Glomerular endothelial cell (primary cell): Measurements from ENCODE around the gene USP50. TPM values are rescaled to one million over a fixed set of nuclear protein-coding genes. Genes with fewer than 3 reads are reported as not detected.
"Not testable (repeated sequence)": the region's sequence is repeated elsewhere in the genome, so short reads cannot be mapped to it uniquely, and the experiment has no call there.

Experiments used
- DNase-seq: peaks from one replicate; pipeline ENCODE4 v3.0.0-alpha.2; 2011; ENCODE audit warnings: low read depth, low spot score; ENCODE audit errors: extremely low read depth
- total RNA-seq: library from RNA; depleted of rRNA; stranded (reverse); fragments of >200 nt; gene quantifications from 2 replicates; pipeline ENCODE4 v1.2.3, GENCODE V29; 2015

USP50 gene
- total RNA-seq, 1 donor from 2014 or later, result not detected

- DNase-seq, result no peak
Observed at GRCh38 chr15:50506121-50506520, 40.3 kb downstream of the USP50 start.

- DNase-seq, result not testable (repeated sequence)
Observed at GRCh38 chr15:50505656-50506055, 40.8 kb downstream of the USP50 start.

DNA sequence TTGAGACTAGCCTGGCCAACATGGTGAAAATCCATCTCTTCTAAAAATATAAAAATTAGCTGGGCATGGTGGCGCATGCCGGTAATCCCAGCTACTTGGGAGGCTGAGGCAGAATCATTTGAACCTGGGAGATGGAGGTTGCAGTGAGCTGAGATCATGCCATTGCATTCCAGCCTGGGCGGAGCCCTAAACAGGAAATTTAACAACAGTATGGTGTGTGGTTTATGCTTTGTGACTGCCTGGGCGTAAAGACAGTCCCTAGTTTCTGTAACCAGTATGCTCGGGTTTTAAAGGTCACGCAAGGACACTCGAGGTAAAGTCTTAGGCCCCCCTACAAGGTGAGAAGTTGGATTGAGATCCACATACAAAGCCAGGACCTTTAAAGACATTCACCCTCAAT is 43.3 kb downstream of the USP50 start:
- no peak for DNase-seq

GRCh38 chr15:50501815-50502214 is 44.7 kb downstream of the USP50 start:
- no peak for DNase-seq

GRCh38 chr15:50500352-50500751 is 46.1 kb downstream of the USP50 start:
- DNase-seq, result no peak

DNA sequence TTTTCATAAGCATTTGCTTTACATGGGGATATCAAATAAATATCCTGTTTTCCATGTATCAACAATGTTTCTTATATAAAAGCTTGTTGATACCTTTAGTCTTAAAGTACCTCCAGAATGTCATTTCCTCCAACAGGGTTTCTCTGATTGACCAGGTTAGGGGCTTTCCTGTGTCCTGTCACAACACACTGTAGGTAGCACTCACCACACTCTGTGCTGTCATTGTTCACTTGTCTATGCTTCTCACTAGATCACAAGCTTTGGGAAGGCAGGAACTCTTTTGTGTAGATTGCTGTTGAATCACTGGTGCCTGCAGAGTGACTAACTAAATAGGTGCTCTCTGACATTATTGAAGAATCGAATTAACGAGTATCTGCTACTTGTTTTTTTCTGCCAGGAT is 49.8 kb downstream of the USP50 start:
- DNase-seq, result no peak

DNA sequence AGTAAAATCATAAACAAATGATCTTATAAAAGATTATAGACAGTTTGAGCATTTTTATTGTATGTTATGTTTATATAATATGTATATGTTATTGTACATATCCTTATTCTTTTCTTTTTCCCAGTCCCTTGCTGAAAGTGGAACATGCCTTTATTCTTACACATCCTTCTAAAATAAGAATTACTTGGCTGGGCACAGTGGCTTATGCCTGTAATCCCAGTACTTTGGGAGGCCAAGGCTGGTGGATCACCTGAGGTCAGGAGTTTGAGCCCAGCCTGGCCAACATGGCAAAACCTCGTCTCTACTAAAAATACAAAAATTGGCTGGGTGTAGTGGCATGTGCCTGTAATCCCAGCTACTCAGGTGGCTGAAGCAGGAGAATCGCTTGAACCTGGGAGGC is 51.9 kb downstream of the USP50 start:
- DNase-seq, result not testable (repeated sequence)

DNA sequence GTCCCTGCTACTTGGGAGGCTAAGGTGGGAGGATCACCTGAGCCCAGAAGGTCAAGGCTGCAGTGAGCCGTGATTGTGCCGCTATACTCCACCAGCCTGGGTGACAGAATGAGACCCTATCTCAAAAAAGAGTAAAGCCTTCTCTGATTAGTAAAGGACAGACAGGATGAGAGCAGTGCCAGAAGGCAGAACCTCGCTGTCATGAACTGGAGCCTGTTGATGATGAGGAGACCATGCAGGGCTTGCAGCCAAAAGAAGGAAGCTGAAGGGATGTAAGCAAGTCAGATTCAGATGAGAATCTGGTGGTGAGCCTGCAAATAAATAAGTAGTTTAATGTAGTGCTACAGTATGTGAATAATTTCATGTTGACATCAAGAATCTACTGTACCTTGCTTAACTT is 52.8 kb downstream of the USP50 start:
- no peak for DNase-seq

DNA sequence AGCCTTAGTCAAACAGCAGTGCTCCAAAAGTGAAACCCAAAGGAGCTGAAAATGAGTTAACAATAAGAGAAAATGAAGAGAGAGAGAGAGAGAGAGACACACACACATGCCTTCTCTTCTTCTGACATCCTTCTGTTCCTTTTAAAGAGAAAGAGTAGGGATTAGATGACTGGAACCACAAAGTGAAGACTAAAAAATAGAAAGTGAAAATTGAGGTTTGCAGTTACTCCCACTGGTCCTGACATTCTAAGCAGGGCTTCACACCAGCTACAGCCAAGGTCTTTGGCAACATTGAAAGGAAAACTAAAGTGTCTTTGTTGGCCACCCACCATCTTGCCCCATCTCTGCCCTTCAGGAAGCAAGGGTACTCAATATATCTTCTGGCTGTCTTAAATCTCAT is 59.2 kb downstream of the USP50 start:
- no peak for DNase-seq

DNA sequence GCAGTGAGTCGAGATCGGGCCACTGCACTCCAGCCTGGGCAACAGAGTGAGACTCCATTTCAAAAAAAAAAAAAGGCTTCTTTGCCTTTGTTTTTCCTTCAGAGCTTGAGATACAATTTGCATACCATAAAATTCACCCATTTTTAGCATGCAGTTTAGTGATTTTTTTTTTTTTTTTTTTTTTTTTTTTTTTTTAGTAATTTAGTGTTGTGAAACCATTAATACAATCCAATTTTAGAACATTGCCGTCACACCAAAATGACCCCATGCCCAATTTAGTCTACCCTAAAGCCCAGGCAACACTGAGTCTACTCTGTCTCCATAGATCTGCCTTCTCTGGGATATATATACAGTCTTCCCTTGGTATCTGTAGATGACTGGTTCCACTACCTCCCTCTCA is 61.1 kb downstream of the USP50 start:
- DNase-seq, result no peak

- DNase-seq, result no peak
Observed at GRCh38 chr15:50484781-50485180, 61.7 kb downstream of the USP50 start.

DNA sequence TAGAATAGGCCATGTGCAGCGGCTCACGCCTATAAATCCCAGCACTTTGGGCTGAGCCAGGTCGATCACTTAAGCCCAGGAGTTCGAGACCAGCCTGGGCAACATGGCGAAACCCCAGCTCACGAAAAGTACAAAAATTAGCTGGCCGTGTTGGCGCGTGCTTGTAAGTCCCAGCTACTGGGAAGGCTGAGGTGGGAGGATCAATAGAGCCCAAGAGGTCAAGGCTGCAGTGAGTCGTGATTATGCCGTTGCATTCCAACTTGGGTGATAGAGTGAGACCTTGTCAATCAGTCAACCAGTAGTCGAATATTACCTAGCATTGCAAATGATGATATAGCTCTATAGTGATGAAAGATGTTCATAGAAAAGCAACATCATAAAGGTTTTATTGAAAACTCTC is 70.3 kb downstream of the USP50 start:
- DNase-seq, result no peak

DNA sequence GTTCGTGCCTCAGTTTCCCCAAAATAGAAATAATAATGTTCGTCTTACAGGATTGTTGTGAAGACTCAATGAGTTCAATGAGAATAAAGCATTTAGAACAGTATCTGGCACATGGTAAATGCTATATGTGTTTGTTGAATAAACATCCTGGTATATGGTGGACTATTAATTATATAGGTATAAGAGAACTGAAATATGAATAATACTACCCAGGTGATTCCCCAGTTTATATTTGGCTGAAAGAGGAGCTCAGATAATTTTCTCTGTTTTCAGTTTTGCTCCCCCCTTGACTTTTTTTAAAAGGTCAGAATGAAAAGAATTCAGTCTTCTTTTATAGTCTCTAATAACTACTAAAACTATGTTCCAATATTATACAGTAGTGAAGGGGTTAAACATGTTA is 75.4 kb downstream of the USP50 start:
- DNase-seq, result no peak

GRCh38 chr15:50463423-50464358 is 82.8 kb downstream of the USP50 start:
- DNase-seq, result no peak

- DNase-seq, result no peak
Observed at GRCh38 chr15:50458348-50459112, 87.9 kb downstream of the USP50 start.

GRCh38 chr15:50452927-50453326 is 93.5 kb downstream of the USP50 start:
- DNase-seq, result no peak

Other genes with a start within 250 kb of the USP50 start
- 41.8 and 44.2 TPM in 2 replicates for gene GABPB1, start 191.5 kb downstream of the USP50 start, total RNA-seq
- 29.5 and 33.3 TPM in 2 replicates for gene USP8, start 122.3 kb downstream of the USP50 start, total RNA-seq
- 24.6 and 31.9 TPM in 2 replicates for gene TRPM7, start 140.1 kb upstream of the USP50 start, total RNA-seq
- 98.1 and 147 TPM in 2 replicates for gene SPPL2A, start 219.0 kb upstream of the USP50 start, total RNA-seq